Measurements from ENCODE around the gene CRKL. TPM values are rescaled to one million over a fixed set of nuclear protein-coding genes. Genes with fewer than 3 reads are reported as not detected.

CRKL gene
- total RNA-seq, 1 donor from 2014 or later: 72.9 TPM

- FAIRE-seq (no peak), DNase-seq (ENCODE audit: low read depth) (no peak)
- no peak for TF ChIP-seq CTCF (IDR thresholded peaks at IDR 0.05; ENCODE audit: insufficient read depth, low read length, severe bottlenecking)
- H3K4me3 ChIP-seq (ENCODE audit: low read depth, low read length): no peak overlapping the region
- peaks cover 1% of the 10 kb centered on the region for H3K36me3 ChIP-seq (ENCODE audit: control insufficient read depth, insufficient read depth, low read length)
- no peaks in the 10 kb centered on the region for H3K27me3 ChIP-seq (ENCODE audit: control insufficient read depth, insufficient read depth, low read length)
Measured at GRCh38 chr22:20943104-20943933, 26.1 kb downstream of the CRKL start.

- no peak for TF ChIP-seq CTCF (IDR thresholded peaks at IDR 0.05; ENCODE audit: insufficient read depth, low read length, severe bottlenecking)
- no peak for FAIRE-seq
Measured at GRCh38 chr22:20944042-20944441, 26.8 kb downstream of the CRKL start.

GRCh38 chr22:20945578-20945934 lies 28.3 kb downstream of the CRKL start:
- Histone ChIP-seq H3K4me3 (ENCODE audit: low read depth, low read length) (no peak overlapping the region), H3K27me3 (ENCODE audit: control insufficient read depth, insufficient read depth, low read length) (no peaks in the 10 kb centered on the region), H3K36me3 (ENCODE audit: control insufficient read depth, insufficient read depth, low read length) (peaks cover 8% of the 10 kb centered on the region)
- FAIRE-seq: no peak
- TF ChIP-seq CTCF (IDR thresholded peaks at IDR 0.05; ENCODE audit: insufficient read depth, low read length, severe bottlenecking): no peak
- no peak for DNase-seq (ENCODE audit: low read depth)

More at GRCh38 chr22:20944042-20944441, 26.8 kb downstream of the CRKL start:
- Histone ChIP-seq H3K4me3 (ENCODE audit: low read depth, low read length) (no peak overlapping the region), H3K27me3 (ENCODE audit: control insufficient read depth, insufficient read depth, low read length) (no peaks in the 10 kb centered on the region), H3K36me3 (ENCODE audit: control insufficient read depth, insufficient read depth, low read length) (peaks cover 2% of the 10 kb centered on the region)
- DNase-seq (ENCODE audit: low read depth): no peak

- FAIRE-seq: no peak
- peaks cover 13% of the 10 kb centered on the region for H3K36me3 ChIP-seq (ENCODE audit: control insufficient read depth, insufficient read depth, low read length)
- TF ChIP-seq CTCF (IDR thresholded peaks at IDR 0.05; ENCODE audit: insufficient read depth, low read length, severe bottlenecking): no peak
- H3K4me3 ChIP-seq (ENCODE audit: low read depth, low read length): no peak overlapping the region
- peak; percentile 63 for DNase-seq (ENCODE audit: low read depth)
- no peaks in the 10 kb centered on the region for H3K27me3 ChIP-seq (ENCODE audit: control insufficient read depth, insufficient read depth, low read length)
Measured at GRCh38 chr22:20946080-20946986, 29.1 kb downstream of the CRKL start.

GRCh38 chr22:20946991-20947390 lies 29.8 kb downstream of the CRKL start:
- DNase-seq (ENCODE audit: low read depth) (no peak), FAIRE-seq (no peak)
- no peak overlapping the region for H3K4me3 ChIP-seq (ENCODE audit: low read depth, low read length)
- peaks cover 19% of the 10 kb centered on the region for H3K36me3 ChIP-seq (ENCODE audit: control insufficient read depth, insufficient read depth, low read length)
- H3K27me3 ChIP-seq (ENCODE audit: control insufficient read depth, insufficient read depth, low read length): no peaks in the 10 kb centered on the region
- TF ChIP-seq CTCF (IDR thresholded peaks at IDR 0.05; ENCODE audit: insufficient read depth, low read length, severe bottlenecking): no peak
